ENCODE measurements around the gene AQR. TPM values are rescaled to one million over a fixed set of nuclear protein-coding genes. Genes with fewer than 3 reads are reported as not detected.

Gene AQR
- total and polyA plus RNA-seq, 2 of the 4 experiments (the other 2 are of a cell fraction): 17.9 to 29.6 TPM

GRCh38 chr15:34802371-34802770 lies 167.2 kb downstream of the AQR start:
- H3K18ac ChIP-seq (ENCODE audit: low read depth, low read length): no peak overlapping the region
- H3K36me3 ChIP-seq (ENCODE audit: control insufficient read depth, insufficient read depth, low read length): no peaks in the 10 kb centered on the region
- H4K20me1 ChIP-seq (ENCODE audit: insufficient read depth, low read length): no peaks in the 10 kb centered on the region
- H3K56ac ChIP-seq (ENCODE audit: extremely low read depth, insufficient read depth, low read length): no peak overlapping the region
- no peak overlapping the region for H4K5ac ChIP-seq (ENCODE audit: low read depth, low read length)
- H2BK120ac ChIP-seq (ENCODE audit: low read depth, low read length): no peak overlapping the region
- CTCF ChIA-PET: no interaction called here
- H3K14ac ChIP-seq (replicated peaks; ENCODE audit: low read depth, low read length): no peak overlapping the region
- intact Hi-C loops (cut with micrococcal nuclease) (no loop called here), dilution Hi-C loops (cut with HindIII; ENCODE audit: low sequenced_read_pairs, unreplicated experiment) (no loop called here), in situ Hi-C loops (cut with MboI; ENCODE audit: low sequenced_read_pairs) (no loop called here)
- no peak overlapping the region for H2AK9ac ChIP-seq (replicated peaks; ENCODE audit: low read depth, low read length, poor library complexity)
- peaks cover 11% of the 10 kb centered on the region for H3K4me1 ChIP-seq (ENCODE audit: control insufficient read depth, insufficient read depth, low read length)
- DNase-seq: no peak
- no peak overlapping the region for H3K27ac ChIP-seq (ENCODE audit: insufficient read depth, low read length)
- H3K79me1 ChIP-seq (ENCODE audit: low read depth in 1 of 2, low read length in 2 of 2): no peaks in the 10 kb centered on the region
- H3K4me3 ChIP-seq (ENCODE audit: insufficient read depth, low read depth, low read length): no peak overlapping the region
- no peaks in the 10 kb centered on the region for H3K27me3 ChIP-seq (ENCODE audit: control insufficient read depth, insufficient read depth, low read length)
- WGBS, 2 experiments (ENCODE audit: extremely low coverage in 2 of 2, insufficient read length in 1 of 2): no CpG with 5 or more reads among the region's 1 CpG
- H4K91ac ChIP-seq (ENCODE audit: insufficient read depth, low read depth, low read length): no peak overlapping the region
- no peak overlapping the region for H2BK5ac ChIP-seq (ENCODE audit: low read depth, low read length, poor library complexity, severe bottlenecking)
- no peak overlapping the region for H3K4me2 ChIP-seq (ENCODE audit: low read depth, low read length)
- POLR2A ChIA-PET (ENCODE audit: unreplicated experiment): no interaction called here
- BruUV-seq (replicated peaks): no TSS peak
- no peak overlapping the region for H3K4ac ChIP-seq (ENCODE audit: low read depth, low read length)
- TF ChIP-seq SMC3 (IDR thresholded peaks at IDR 0.05; ENCODE audit: low read depth, low read length): no peak
- no peak for TF ChIP-seq RCOR1 (IDR thresholded peaks at IDR 0.05; ENCODE audit: insufficient replicate concordance, low read length)
- TF ChIP-seq MXI1 (IDR thresholded peaks at IDR 0.05; ENCODE audit: borderline replicate concordance, low read depth, low read length): no peak
- no peak for TF ChIP-seq ELK1 (IDR thresholded peaks at IDR 0.05; ENCODE audit: borderline replicate concordance, low read depth, low read length)
- no peak for TF ChIP-seq CEBPB (IDR thresholded peaks at IDR 0.05; ENCODE audit: low read depth, low read length)
- no peak for TF ChIP-seq RFX5 (IDR thresholded peaks at IDR 0.05; ENCODE audit: low read depth, low read length)
- no peak overlapping the region for H2AFZ ChIP-seq (replicated peaks; ENCODE audit: low read length, poor library complexity)
- H3K9me3 ChIP-seq (ENCODE audit: control insufficient read depth, insufficient read depth, low read length): no peaks in the 10 kb centered on the region
- no peak overlapping the region for H2AK5ac ChIP-seq (ENCODE audit: low read depth, low read length)
- H2BK15ac ChIP-seq (ENCODE audit: low read depth, low read length): no peak overlapping the region
- no peak overlapping the region for H3K9ac ChIP-seq (ENCODE audit: low read depth, low read length)
- no peak overlapping the region for H2BK20ac ChIP-seq (ENCODE audit: low read depth, low read length)
- H3K23ac ChIP-seq (ENCODE audit: low read depth, low read length): no peak overlapping the region
- no peaks in the 10 kb centered on the region; the same call in 1 of the 2 replicates for H3K9me1 ChIP-seq (ENCODE audit: insufficient read depth, low read length)
- no peak overlapping the region for H4K8ac ChIP-seq (ENCODE audit: low read depth in 2 of 2, low read length in 2 of 2)
- ATAC-seq (ENCODE audit: low read depth): no peak

Other genes with a start within 250 kb of the AQR start
- not detected in 2 replicates for gene GJD2, start 214.7 kb downstream of the AQR start, total RNA-seq (2012; rRNA removed)
- not detected in 2 replicates for gene GJD2, start 214.7 kb downstream of the AQR start, polyA plus RNA-seq (2012; rRNA removed)
- gene ACTC1, start 174.2 kb downstream of the AQR start, total RNA-seq (2012; rRNA removed): 0.83 and 1.1 TPM in 2 replicates
- gene ACTC1, start 174.2 kb downstream of the AQR start, polyA plus RNA-seq (2012; rRNA removed): 1.9 and 2.8 TPM in 2 replicates
- gene ZNF770, start 18.5 kb upstream of the AQR start, total RNA-seq (2012; rRNA removed): 26.5 and 38.9 TPM in 2 replicates
- gene ZNF770, start 18.5 kb upstream of the AQR start, polyA plus RNA-seq (2012; rRNA removed): 5.5 and 9.4 TPM in 2 replicates
- gene NANOGP8, start 115.6 kb upstream of the AQR start, total RNA-seq (2012; rRNA removed): not detected in 2 replicates
- not detected in 2 replicates for gene NANOGP8, start 115.6 kb upstream of the AQR start, polyA plus RNA-seq (2012; rRNA removed)

Measured in IMR-90 (cell line).